Testis (tissue), 2 donors: ENCODE results near the gene KRTCAP3.

Experiments
- CTCF ChIP-seq, 3 experiments: fragments of 450-650 bp in 2 of 3; fragments of 200-600 bp in 1 of 3; sonication (generic) in 1 of 3; IDR thresholded peaks; one replicate each; pipeline ENCODE4 v1.5.1; 2016 to 2019; ENCODE audit warnings: antibody characterized with exemption in 3 of 3, mild to moderate bottlenecking in 2 of 3, moderate library complexity in 1 of 3
- POLR2A ChIP-seq: fragments of 450-650 bp; IDR thresholded peaks from one replicate; pipeline ENCODE4 v1.6.1; 2017; ENCODE audit warnings: antibody characterized with exemption, mild to moderate bottlenecking, moderate library complexity

- TF ChIP-seq CTCF (IDR thresholded peaks at IDR 0.05), result no peak
- TF ChIP-seq POLR2A, result no peak
Observed at GRCh38 chr2:27408601-27409320, 33.4 kb upstream of the KRTCAP3 start.
